ENCODE measurements around the gene CD74. TPM values are rescaled to one million over a fixed set of nuclear protein-coding genes. Genes with fewer than 3 reads are reported as not detected.
"Not testable (repeated sequence)": the region's sequence is repeated elsewhere in the genome, so short reads cannot be mapped to it uniquely, and the experiment has no call there.

Gene CD74
- total RNA-seq, 1 donor from 2014 or later = 3.1 TPM

GRCh38 chr5:150457562-150458240, 45.0 kb upstream of the CD74 start:
- peaks cover 15% of the 10 kb centered on the region for H3K4me1 Mint-ChIP-seq (ENCODE audit: low read depth, unreplicated experiment)
- DNase-seq = no peak
- H3K4me3 Mint-ChIP-seq (ENCODE audit: unreplicated experiment) = no peak overlapping the region
- no peak overlapping the region for H3K27ac Mint-ChIP-seq (ENCODE audit: unreplicated experiment)
- H3K36me3 Mint-ChIP-seq (ENCODE audit: unreplicated experiment) = no peaks in the 10 kb centered on the region
- peaks cover 6% of the 10 kb centered on the region for H3K27me3 Mint-ChIP-seq (ENCODE audit: unreplicated experiment)
- TF ChIP-seq, protein P1, sequence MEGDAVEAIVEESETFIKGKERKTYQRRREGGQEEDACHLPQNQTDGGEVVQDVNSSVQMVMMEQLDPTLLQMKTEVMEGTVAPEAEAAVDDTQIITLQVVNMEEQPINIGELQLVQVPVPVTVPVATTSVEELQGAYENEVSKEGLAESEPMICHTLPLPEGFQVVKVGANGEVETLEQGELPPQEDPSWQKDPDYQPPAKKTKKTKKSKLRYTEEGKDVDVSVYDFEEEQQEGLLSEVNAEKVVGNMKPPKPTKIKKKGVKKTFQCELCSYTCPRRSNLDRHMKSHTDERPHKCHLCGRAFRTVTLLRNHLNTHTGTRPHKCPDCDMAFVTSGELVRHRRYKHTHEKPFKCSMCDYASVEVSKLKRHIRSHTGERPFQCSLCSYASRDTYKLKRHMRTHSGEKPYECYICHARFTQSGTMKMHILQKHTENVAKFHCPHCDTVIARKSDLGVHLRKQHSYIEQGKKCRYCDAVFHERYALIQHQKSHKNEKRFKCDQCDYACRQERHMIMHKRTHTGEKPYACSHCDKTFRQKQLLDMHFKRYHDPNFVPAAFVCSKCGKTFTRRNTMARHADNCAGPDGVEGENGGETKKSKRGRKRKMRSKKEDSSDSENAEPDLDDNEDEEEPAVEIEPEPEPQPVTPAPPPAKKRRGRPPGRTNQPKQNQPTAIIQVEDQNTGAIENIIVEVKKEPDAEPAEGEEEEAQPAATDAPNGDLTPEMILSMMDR (IDR thresholded peaks at IDR 0.05; ENCODE audit: partially characterized antibody, unreplicated experiment) = no peak
- H3K9me3 Mint-ChIP-seq (ENCODE audit: unreplicated experiment) = peaks cover 15% of the 10 kb centered on the region

GRCh38 chr5:150457121-150457520, 44.4 kb upstream of the CD74 start:
- peaks cover 6% of the 10 kb centered on the region for H3K27me3 Mint-ChIP-seq (ENCODE audit: unreplicated experiment)
- DNase-seq = no peak
- H3K36me3 Mint-ChIP-seq (ENCODE audit: unreplicated experiment) = no peaks in the 10 kb centered on the region
- H3K9me3 Mint-ChIP-seq (ENCODE audit: unreplicated experiment) = peaks cover 12% of the 10 kb centered on the region
- no peak overlapping the region for H3K27ac Mint-ChIP-seq (ENCODE audit: unreplicated experiment)
- H3K4me3 Mint-ChIP-seq (ENCODE audit: unreplicated experiment) = no peak overlapping the region
- peaks cover 15% of the 10 kb centered on the region for H3K4me1 Mint-ChIP-seq (ENCODE audit: low read depth, unreplicated experiment)
- TF ChIP-seq, protein P1 (IDR thresholded peaks at IDR 0.05; ENCODE audit: partially characterized antibody, unreplicated experiment) = no peak

GRCh38 chr5:150454492-150455229, 42.0 kb upstream of the CD74 start:
- Mint-ChIP-seq H3K27ac (ENCODE audit: unreplicated experiment) (no peak overlapping the region), H3K4me3 (ENCODE audit: unreplicated experiment) (no peak overlapping the region), H3K9me3 (ENCODE audit: unreplicated experiment) (peaks cover 4% of the 10 kb centered on the region), H3K27me3 (ENCODE audit: unreplicated experiment) (peaks cover 3% of the 10 kb centered on the region), H3K4me1 (ENCODE audit: low read depth, unreplicated experiment) (peaks cover 6% of the 10 kb centered on the region), H3K36me3 (ENCODE audit: unreplicated experiment) (no peaks in the 10 kb centered on the region)
- TF ChIP-seq, protein P1 (IDR thresholded peaks at IDR 0.05; ENCODE audit: partially characterized antibody, unreplicated experiment) = no peak
- DNase-seq = no peak

- not testable (repeated sequence) for H3K27ac Mint-ChIP-seq (ENCODE audit: unreplicated experiment); H3K27me3 Mint-ChIP-seq (ENCODE audit: unreplicated experiment); H3K9me3 Mint-ChIP-seq (ENCODE audit: unreplicated experiment); DNase-seq; H3K4me3 Mint-ChIP-seq (ENCODE audit: unreplicated experiment); H3K36me3 Mint-ChIP-seq (ENCODE audit: unreplicated experiment); H3K4me1 Mint-ChIP-seq (ENCODE audit: low read depth, unreplicated experiment)
These were observed 41.3 kb upstream of the CD74 start for GRCh38 chr5:150454027-150454426.

DNA sequence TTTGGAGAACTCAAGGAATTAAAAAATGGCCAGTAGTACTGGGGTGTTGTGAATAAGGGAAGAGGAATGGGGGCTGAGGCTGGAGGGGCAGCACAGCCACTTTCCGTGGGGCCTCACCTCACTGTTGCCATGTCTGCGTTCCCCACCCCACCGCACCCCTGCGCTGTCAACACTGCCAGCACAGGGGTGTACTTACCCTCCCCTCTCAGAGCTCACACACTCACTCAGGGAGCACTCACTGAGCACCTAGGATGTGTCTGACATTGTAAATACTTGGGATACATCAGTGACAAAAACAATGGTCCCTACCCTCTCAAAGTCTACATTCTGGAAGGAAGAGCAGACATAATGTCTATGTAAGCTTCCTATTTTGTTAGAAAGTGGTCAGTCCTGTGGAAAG, 40.2 kb upstream of the CD74 start:
- Mint-ChIP-seq H3K36me3 (ENCODE audit: unreplicated experiment) (no peaks in the 10 kb centered on the region), H3K4me3 (ENCODE audit: unreplicated experiment) (no peak overlapping the region), H3K4me1 (ENCODE audit: low read depth, unreplicated experiment) (peaks cover 7% of the 10 kb centered on the region), H3K27ac (ENCODE audit: unreplicated experiment) (no peak overlapping the region), H3K9me3 (ENCODE audit: unreplicated experiment) (peaks cover 4% of the 10 kb centered on the region), H3K27me3 (ENCODE audit: unreplicated experiment) (peaks cover 6% of the 10 kb centered on the region)
- TF ChIP-seq, protein P1 (IDR thresholded peaks at IDR 0.05; ENCODE audit: partially characterized antibody, unreplicated experiment) = no peak
- DNase-seq = no peak

All from glutamatergic neuron (in vitro differentiated cells).